Thyroid gland (tissue), 4 donors: ENCODE results near the gene PDZD2.

Experiments
- POLR2A ChIP-seq, 2 donors: fragments of 450-650 bp; IDR thresholded peaks; one replicate each; pipeline ENCODE4 v1.6.1; 2017; ENCODE audit warnings: antibody characterized with exemption in 2 of 2, mild to moderate bottlenecking in 2 of 2, moderate library complexity in 1 of 2
- TF ChIP-seq, protein P1 (sequence below), 6 experiments: fragments of 200-600 bp in 3 of 6; fragments of 450-650 bp in 3 of 6; sonication (generic) in 3 of 6; IDR thresholded peaks; one replicate each; pipeline ENCODE4 v1.5.1; 2016 to 2019; ENCODE audit warnings: antibody characterized with exemption in 6 of 6, mild to moderate bottlenecking in 2 of 6, inconsistent platforms in 1 of 6, moderate library complexity in 1 of 6

GRCh38 chr5:31648326-31648725 is 9.4 kb downstream of the PDZD2 start:
- no peak for TF ChIP-seq POLR2A (IDR thresholded peaks at IDR 0.05)
- TF ChIP-seq, protein P1, sequence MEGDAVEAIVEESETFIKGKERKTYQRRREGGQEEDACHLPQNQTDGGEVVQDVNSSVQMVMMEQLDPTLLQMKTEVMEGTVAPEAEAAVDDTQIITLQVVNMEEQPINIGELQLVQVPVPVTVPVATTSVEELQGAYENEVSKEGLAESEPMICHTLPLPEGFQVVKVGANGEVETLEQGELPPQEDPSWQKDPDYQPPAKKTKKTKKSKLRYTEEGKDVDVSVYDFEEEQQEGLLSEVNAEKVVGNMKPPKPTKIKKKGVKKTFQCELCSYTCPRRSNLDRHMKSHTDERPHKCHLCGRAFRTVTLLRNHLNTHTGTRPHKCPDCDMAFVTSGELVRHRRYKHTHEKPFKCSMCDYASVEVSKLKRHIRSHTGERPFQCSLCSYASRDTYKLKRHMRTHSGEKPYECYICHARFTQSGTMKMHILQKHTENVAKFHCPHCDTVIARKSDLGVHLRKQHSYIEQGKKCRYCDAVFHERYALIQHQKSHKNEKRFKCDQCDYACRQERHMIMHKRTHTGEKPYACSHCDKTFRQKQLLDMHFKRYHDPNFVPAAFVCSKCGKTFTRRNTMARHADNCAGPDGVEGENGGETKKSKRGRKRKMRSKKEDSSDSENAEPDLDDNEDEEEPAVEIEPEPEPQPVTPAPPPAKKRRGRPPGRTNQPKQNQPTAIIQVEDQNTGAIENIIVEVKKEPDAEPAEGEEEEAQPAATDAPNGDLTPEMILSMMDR (IDR thresholded peaks at IDR 0.05) = no peak
